HG03354 (cell line): Measurements from ENCODE around the gene PINK1.
"Not testable (repeated sequence)": the region's sequence is repeated elsewhere in the genome, so short reads cannot be mapped to it uniquely, and the experiment has no call there.

ENCODE experiments used
- ATAC-seq: cut with Tn5 transposase; IDR thresholded peaks from one replicate; pipeline ENCODE4 v1.9.1; 2021; ENCODE audit warnings: mild to moderate bottlenecking; ENCODE audit not compliant: unreplicated experiment, poor library complexity, severe bottlenecking

PINK1 gene

DNA sequence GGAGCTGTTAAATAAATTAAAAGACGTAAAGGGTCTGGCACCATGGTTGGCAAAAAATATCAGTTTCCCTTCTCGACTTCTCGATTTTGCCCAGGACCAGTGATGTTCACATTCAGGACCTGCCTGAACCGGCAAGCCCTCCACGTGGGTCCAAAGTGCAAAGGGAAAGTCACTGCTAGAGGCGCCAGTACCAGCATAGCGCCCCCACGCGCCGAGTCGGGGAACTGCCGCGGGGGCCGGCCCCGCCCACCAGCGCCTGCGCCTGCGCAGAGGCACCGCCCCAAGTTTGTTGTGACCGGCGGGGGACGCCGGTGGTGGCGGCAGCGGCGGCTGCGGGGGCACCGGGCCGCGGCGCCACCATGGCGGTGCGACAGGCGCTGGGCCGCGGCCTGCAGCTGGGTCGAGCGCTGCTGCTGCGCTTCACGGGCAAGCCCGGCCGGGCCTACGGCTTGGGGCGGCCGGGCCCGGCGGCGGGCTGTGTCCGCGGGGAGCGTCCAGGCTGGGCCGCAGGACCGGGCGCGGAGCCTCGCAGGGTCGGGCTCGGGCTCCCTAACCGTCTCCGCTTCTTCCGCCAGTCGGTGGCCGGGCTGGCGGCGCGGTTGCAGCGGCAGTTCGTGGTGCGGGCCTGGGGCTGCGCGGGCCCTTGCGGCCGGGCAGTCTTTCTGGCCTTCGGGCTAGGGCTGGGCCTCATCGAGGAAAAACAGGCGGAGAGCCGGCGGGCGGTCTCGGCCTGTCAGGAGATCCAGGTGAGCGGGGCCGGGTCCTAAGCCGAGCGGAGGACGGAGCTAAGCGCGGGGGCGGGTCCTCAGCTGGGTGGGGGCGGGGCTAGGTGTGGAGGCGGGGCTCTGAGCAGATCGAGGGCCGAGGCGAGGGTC is at the start of gene PINK1:
Gene PINK1, plus strand, starts transcription at position 269 of the 875 bp plus-strand sequence. Its CDS starts 91 bp downstream, at position 360.
- peak; percentile 70 for ATAC-seq

DNA sequence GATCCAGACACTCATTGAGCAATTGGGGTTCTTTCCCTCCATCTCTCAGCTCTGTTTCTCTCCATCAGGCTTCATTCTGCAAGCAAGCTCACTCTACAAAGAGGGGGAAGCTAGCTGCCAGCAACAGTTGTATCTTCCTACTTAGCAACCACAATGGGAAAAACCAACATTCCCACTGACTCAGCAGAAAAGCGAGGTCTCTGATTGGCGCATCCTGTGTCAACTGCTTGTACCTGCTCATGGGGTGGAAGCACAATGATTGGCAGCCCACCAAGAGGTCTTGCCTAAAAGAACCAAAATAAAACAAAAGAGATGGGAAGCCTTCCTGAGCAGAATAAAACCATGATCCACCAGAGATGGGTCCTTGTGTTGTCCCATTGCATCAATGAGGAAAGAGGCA is 48.4 kb upstream of the PINK1 start:
- no peak for ATAC-seq

DNA sequence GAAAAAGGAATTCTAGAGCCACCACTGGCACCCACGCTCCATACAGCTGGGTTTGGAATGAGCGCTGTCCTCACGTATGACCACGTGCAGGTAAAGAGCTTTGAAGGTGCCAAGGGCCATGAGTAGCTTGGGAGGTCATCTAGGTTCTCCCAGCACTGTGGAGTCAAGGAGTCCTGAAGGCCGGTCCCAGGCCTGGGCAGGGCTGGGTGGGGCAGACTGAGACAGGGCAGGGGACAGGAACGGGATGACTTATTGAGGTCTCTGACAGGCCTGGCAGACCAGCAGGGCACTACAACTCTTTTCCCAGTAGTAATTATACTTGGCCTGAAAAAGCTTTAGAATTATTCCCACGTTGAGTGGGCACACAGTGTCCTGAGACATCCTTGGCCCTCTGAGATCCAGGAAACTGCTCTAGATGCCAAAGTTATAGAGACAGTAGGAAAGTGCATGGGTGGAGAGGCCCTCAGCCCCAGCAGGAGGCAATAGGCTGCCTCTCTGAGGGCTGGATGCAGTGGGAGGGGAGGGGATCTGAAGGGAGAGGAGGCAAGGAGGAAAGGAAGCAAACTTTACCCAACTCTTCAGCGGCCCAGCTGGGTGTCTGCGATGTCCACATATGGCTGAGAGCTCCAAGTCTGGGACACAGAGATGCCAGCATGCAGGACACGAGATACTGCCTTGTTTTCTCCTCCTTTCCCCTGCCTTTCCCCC is 46.2 kb upstream of the PINK1 start:
- ATAC-seq = no peak

DNA sequence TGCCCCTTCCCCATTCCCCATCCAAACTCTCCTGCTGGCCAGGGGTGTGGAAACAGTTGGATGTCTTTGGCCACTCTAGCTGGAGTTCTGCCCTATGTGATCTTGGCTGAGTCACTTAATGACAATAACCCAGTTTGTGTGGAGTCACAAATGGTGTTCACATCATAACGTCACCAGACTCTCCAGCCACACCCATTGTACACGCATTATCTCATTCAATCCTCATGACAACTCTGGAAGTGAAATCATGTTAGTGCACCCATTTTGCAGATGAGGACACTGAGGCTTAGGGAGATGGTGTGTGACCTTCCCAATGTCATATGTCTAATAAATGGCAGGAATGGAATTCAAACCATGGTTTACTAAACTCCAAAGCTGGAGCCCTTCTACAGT is 45.6 kb upstream of the PINK1 start:
- no peak for ATAC-seq

DNA sequence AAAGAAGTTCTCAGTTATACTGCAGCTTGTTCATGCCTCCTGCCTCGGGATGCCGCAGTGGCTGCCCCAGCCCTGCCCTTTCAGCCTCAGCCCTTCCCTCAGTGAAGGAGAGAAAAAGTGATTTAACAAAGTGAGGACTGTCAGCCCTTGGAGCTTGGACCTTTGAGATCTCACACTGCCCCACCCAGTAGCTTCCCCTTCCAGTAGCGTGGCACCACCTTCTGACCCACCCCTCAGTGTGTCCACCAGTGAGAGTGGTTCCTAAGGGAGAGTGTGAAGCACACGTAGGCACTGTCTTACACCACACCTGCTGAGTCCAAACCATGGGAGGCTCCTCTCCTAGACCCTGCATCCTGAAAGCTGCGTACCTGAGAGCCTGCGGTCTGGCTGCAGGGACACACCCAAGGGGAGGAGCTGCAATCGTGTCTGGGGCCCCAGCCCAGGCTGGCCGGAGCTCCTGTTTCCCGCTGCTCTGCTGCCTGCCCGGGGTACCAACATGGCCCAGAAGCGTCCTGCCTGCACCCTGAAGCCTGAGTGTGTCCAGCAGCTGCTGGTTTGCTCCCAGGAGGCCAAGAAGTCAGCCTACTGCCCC is 44.5 kb upstream of the PINK1 start, which contains the start of gene CDA:
Gene CDA, plus strand, starts transcription at position 464 of the 592 bp plus-strand sequence. Its CDS starts 33 bp downstream, at position 497.
- ATAC-seq = no peak

DNA sequence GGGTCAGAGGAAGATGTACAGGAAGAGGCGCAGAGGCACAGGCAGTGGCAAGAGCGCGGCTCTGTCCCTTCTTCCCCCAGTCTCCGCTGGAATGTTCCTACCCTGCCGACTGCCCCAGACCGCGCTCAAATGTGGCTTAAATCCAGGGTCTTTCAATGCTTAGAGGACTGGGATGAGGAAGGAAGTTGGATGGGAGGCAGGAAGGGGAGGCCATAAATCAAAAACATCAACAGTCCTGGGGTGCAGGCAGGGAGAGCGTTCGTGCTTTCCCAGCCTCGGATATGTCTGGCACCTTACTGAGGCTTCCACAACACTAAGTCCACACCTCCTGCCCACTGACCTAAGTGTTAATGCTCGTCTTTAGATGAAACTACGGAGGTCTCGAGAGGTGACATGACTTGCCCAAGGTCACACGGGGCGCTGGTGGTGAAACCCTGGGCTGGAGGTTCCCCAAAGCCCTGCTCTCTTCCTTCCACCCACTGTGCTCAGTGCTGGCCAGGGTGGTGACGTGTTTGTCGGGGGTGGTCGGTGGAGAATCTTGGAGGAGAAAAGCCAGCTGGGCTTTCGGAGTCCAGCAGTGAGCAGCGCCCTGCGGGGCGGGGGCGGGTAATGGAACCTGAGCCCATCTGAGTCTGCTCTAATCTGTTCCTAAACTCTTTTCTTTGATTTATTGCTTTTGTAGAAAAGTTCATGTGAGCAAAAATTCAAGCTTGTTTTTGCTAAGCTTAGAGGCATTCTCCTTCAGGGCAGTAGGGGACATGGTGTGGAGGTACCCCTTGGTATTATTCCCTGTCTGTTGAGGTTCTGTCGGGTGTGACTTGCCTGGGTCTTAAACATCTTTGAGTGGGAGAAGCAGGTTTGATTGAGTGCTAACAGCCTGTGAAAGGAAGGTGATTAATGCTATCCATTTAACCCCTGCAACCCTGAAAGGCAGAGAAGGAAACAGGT is 43.7 kb upstream of the PINK1 start:
- ATAC-seq = no peak

DNA sequence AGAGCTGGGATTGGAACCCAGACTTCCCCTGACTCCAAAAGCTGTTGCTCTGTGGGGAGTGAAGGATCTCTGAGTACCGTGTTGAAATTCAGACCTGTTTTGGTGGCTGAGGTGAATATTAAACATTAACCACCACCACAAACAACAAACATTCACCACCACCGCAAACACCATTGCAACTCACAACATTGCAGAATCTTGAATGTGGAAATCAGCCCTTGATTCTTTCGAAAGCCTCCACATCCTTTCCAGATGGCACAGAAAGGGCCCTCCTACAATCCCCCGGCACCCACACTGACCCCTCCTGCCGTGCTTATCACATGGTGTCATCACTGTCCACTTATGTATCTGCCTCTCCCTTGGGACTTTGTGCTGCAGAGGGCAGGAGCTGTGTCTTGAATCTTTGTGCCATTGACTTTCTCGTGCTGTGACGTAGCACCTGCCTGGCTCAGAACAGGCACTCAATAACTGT is 42.9 kb upstream of the PINK1 start:
- no peak for ATAC-seq

DNA sequence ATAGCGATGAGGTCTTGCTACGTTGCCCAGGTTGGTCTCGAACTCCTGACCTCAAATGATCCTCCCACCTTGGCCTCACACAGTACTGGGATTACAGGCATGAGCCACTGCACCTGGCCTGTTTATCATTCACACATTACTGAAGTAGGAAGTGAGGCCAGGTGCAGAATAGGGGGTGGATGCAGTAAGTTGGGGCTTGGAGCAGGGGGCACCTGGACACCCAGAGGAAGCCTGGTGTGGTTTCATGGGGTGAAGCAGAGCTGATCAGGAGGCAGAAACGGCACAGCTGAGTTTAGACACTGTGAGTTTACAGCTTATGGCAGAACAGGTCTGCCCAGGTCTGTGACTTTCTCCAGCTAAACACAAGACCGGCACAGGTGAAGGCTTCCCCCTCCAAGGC is 39.5 kb upstream of the PINK1 start:
- ATAC-seq = no peak

DNA sequence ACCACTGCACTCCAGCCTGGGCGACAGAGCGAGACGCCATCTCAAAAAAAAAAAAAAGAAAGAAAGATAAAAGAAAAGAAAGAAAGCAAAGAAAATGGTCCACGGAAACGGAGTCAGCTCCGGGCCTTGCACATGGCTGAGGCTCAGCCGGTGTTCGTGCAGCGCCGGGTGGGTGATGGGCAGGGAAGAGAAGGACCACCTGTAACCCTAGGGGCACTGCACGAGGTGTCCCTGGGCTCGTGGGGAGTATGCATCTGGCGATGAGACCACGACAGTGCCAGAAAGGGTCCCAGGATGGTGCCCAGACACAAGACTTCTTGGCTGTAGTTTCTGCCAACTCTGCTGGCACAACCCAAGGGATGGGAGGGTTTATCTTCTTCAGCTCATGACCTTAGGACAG is 38.5 kb upstream of the PINK1 start:
- ATAC-seq = no peak

DNA sequence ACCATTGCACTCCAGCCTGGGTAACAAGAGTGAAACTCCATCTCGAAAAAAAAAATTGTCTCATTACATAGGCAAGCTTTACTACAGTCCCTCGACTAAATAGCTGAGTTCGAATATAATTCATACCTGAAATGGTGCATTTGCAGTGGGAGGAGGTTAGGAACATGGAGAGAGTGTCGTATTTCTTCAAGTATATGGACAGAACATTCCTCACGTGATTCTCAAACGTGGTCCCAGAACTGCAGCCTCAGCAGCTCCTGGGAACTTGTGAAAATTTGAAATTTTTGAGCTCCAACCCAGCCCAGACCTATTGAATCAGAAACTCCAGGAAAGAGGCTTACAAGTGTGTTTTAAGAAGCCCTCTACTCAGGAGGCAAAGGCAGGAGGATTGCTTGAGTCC is 37.2 kb upstream of the PINK1 start:
- ATAC-seq = no peak

DNA sequence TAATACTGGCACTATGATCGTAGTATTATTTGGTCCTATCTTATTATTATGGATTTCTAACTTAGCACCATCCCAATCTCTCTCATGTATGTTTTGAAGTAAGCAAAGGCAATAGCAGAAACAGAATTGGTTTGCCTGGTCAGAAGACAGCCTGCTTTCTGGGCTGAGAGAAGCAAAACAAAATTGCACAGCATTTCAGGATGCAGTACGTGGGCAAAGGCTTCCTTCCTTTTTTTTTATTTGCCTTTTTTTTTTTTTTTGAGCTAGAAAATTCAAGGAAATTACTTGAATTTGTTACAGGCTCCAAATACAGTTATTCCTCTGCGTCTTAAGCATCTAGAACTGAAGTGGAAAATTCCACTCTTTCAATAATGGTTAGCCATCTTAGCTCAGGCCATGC is 35.6 kb upstream of the PINK1 start:
- no peak for ATAC-seq

DNA sequence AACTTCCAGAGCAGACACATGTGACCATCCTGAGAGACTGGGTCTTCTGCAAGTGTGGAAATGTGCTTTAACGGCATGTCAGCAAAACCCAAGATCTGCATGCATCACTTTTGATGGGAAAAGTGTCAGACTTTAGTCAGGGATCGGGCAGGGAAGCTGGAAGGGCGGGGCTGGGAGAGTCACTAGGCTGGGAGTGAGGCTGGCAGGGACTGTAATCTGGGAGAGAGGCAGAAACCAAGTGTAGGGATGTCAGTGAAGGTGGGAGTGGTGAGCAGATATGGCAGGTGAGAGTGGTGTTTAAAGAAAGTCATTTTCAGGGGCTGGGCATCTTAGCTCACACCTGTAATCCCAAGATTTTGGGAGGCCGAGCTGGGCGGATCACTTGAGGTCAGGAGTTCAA is 33.1 kb upstream of the PINK1 start:
- ATAC-seq = no peak

DNA sequence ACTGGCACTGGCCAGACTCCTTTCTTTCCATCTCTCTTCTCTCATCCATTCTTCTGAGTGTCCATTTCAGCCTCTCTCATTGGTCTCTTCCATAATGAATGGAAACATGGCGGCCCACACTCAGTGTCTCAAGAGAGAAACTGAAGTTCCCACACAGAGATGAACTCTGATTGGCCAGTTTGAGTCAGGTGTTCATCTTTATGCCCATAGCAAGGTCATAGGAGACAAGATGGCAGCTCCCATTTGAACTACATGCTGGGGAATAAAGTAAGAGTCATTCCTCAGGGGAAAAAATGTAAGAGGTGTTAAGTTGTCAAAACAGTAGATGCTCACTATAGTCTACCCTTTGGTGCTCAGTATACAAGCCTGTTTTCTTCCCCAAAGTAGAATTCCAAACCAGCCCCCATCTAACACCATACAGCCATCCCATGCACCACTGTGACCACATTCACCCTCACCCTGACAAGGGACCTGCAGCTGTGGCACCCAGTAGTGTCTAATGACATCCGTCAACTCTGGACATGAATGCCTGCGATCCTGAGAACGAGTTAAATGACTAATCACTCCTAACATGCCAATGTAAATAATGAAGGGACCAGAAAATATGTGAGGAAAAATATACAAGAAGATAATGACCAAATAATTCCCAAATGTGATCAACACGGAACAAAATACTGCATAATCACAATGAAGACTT is 32.0 kb upstream of the PINK1 start:
- ATAC-seq = no peak

DNA sequence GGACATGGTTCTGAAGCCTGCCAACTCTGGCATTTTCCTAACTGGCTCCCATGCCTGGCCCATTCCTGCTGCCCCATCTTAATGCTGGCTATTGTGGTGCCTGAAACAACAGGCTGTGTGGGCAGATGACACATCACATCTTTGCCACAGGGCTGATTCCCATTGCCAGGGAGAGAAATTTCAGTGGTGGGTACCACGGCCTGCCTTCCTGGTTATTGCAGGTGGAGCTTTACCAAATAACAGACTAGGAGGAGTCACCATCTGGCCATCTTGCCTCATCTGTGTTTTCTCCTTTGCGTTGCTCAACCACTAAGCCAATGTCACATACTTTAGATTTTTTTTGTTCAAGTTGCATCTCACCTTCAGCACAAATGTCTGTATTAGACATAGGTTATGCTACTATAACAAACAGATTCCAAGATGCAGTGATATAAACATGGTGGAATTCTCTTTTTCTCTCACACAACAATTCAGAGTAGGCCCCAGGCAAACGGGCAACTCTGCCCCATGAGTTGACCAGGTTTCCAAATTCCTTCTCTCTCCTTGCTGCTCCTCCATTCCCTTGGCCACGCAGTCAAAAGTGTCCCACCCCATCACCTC is 30.3 kb upstream of the PINK1 start:
- ATAC-seq = no peak

DNA sequence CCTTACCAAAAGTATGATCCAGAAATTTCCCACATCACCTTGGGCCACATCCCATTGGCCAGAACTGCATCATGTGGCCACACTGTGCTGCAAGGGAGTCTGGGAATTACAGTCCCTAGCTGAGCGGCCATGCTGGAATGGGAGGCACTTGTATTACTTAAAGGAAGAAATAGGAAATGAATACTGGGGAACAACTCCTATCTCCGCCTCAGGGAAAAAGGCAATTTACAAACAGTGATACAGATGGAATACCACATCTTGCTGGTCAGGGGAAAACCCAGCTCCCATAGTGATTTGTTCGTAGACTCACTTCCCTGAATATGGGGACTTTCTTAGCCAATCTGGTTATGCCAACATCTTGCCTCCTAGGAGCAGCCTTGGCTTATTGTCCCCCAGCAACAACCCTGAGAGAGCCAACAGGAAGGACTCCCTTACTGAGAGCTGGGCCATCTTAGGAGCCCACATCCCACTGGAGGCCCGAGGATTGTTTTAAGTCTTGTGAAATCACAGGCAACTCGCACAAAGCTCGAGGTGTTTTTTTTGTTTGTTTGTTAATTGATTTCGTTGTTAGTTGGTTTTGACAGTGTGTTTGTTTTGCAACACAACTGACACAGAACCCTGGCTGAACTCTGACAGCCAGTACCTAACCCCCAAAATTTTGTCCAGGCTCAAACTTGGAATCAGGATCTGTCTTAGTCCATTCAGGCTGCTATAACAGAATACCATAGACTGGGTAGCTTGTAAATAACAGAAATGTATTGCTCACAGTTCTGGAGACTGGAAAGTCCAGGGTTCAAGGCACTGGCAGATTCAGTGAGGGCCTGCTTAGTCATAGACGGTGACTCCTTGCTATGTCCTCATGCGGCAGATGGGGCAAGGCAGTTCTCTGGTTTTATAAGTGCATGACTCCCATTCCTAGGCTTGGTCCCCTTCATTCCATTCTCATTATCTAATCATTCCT is 29.5 kb upstream of the PINK1 start:
- ATAC-seq = no peak

DNA sequence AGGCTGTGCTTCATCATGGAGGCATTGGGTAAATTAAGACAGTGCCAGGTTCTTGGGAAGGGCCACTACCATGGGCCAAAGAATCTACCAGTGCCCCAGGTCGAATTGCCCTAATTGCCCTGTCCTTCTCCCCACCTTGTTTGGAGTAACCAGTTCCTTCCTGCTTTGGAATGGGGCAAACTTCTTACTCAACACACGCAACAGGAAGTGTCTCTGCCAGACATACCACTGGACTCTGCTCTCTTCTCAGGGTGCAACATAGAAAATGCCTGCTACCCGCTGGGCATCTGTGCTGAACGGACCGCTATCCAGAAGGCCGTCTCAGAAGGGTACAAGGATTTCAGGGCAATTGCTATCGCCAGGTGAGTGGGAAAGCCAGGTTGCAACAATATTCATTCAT is 28.6 kb upstream of the PINK1 start:
- ATAC-seq = no peak

DNA sequence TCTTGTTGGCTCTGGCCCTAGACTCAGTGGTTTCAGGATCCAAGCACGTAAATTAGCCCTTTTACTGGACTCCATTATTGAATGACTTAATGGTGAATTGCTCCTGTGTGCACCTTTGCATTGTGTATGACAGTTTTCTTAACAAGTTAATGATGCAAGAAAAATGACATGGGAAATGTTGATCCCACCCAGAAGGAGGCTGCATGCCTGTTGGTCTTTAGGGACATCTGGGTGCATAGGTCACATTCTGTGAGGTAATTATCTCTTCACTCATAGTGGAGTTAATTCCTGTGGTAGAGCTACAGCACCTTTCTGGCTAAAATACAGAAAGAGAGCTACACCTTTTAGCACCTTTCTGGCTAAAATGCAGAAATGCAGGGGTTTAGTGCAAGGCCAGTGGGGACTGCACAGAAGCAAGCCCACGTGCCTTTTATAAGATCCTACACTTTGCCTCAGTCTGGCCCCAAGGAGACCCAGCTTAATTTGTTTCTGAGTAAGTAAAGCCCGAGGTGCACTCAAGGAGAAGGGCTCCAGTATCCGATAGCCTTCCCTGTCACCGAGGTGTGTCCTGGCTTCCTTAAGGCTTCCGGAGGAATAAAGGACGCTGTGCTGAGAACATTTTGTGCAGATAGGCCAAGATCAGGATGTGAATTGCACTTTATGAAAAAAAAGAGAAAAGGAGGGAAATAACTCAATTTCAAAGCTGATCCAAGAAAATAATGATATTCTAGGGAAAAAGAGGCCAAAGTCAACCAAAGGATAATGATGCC is 26.3 kb upstream of the PINK1 start:
- ATAC-seq = not testable (repeated sequence)
